ENCODE data around the gene POGK.

The POGK gene

DNA sequence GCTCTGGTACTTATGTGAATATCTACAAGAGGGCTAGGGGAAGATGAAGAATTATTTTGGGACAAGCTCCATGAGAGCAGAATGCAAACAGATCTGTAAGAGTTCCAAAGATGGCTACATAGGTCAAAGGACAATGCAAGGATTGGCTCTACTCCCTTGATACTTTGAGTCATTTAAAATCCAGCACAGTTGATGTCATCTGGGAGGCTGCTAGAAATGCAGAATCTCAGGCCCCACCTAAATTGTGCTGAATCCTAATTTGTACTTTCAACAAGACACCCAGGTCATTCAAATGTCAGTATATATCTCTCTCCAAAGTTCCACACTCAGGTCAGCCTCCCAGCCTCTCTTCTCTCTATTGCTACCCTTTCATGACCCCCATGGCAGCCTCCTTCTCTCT, 60.5 kb downstream of the POGK start:
- in situ Hi-C loops (cut with HindIII; ENCODE audit: low sequenced_read_pairs): no loop called here

- in situ Hi-C loops (cut with HindIII; ENCODE audit: low sequenced_read_pairs): no loop called here
Observed at GRCh38 chr1:166900987-166901386, 61.7 kb downstream of the POGK start.

- in situ Hi-C loops (cut with HindIII; ENCODE audit: low sequenced_read_pairs): no loop called here
Observed at GRCh38 chr1:166902279-166902678, 63.0 kb downstream of the POGK start.

DNA sequence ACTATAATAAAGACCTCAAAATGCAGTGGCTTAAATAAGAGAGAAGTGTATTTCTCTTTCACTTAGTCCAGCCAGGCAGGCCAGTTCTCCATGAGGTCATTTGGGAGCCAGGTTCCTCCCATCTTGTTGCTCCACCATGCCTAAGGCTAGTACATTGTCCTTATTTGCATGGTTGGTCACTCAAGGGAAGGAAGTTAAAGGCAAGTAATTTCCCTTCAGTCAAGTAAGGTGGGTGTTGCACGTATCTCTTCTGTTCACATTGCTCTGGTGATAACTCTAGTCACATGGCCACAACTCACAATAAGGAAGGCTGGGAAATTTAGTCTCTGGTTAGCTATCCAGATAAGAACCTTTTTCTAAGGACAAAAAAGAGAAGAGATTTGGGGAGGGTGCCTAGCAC, 64.0 kb downstream of the POGK start:
- in situ Hi-C loops (cut with HindIII; ENCODE audit: low sequenced_read_pairs): no loop called here

DNA sequence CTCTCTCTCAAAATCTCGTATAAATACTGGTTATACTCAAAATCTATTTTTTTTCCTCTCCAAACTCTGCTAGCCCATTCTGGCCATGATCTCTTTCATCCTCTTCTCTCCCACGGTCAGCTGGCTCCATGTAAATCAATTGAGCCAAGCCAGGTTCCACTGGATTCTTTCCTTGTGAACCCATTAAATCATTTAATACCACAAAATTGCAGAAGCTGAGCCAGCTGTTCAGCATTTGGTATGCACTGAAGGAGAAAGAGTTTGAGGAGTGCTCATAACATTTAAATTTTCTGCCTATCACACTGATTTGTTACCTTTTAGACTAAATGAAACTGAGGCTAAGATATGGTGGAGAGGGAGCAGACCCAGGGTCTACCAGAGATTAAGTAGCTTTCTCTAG, 65.9 kb downstream of the POGK start:
- in situ Hi-C loops (cut with HindIII; ENCODE audit: low sequenced_read_pairs): no loop called here

DNA sequence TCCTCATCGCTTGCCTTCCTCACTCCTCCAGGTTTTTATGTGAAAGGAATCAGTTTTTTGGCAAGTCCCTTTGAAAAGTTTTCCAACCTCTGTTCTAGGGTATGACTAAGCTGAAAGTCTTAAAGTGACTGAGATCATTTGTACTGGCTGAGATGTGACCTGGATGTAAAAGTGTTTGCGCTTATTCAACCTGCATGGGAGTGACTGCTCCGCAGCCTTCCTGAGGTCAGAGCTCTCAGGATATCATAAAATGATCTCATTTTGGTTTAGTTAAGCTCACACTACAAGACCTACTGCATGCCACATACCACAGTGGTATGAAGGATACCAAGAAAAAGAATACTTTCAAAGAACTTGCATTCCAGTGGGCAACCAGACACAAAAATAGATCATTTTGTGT, 66.6 kb downstream of the POGK start:
- in situ Hi-C loops (cut with HindIII; ENCODE audit: low sequenced_read_pairs): no loop called here
